HCT116 (cell line): ENCODE measurements around the gene F10. TPM values are rescaled to one million over a fixed set of nuclear protein-coding genes. Genes with fewer than 3 reads are reported as not detected.

Source experiments
- ATAC-seq: fragments of 200-7000 bp; cut with Tn5 transposase; 2 replicates; pipeline ENCODE4 v1.9.1; 2020; ENCODE audit warnings: mild to moderate bottlenecking, moderate library complexity
- BruUV-seq: library from RNA; stranded (reverse); fragments of 400-500 nt; replicated peaks from 2 replicates; lab custom pipeline; 2021; lab: Mats Ljungman, UMichigan
- CTCF ChIA-PET: fragments of 300-600 bp; sonication (Branson Sonifier 250); formaldehyde crosslinking; loops from one replicate; lab custom pipeline; 2021; ENCODE audit warnings: antibody characterized with exemption; lab: Charles Lee
- POLR2A ChIA-PET: fragments of 300-600, 350-600 bp; sonication (Branson Sonifier 250); formaldehyde crosslinking; loops from one replicate; lab custom pipeline; 2021; ENCODE audit warnings: antibody characterized with exemption; lab: Charles Lee
- RAD21 ChIA-PET, 2 experiments: fragments of 300-600 bp; sonication (Branson Sonifier 250); formaldehyde crosslinking; loops; one replicate each; lab custom pipeline; 2023; ENCODE audit warnings: low total read pairs in 2 of 2; ENCODE audit not compliant: uncharacterized antibody in 2 of 2, unreplicated experiment in 2 of 2, low non-redundant PET in 1 of 2; lab: Charles Lee
- DNase-seq: peaks from one replicate; pipeline ENCODE4 v3.0.0-alpha.2; 2010; ENCODE audit warnings: low read depth, low spot score
- H2AFZ ChIP-seq: fragments of 200-600 bp; shearing (Covaris generic), sonication (generic); 2 replicates; pipeline ENCODE4 v1.6.1; 2017; ENCODE audit warnings: low read depth, mixed run types, mixed read lengths, antibody characterized with exemption, low read length; ENCODE audit not compliant: poor library complexity, severe bottlenecking
- H3K27ac ChIP-seq: 2 replicates; pipeline ENCODE4 v1.5.1; 2012; ENCODE audit warnings: low read depth, low read length
- H3K27me3 ChIP-seq: fragments of 200-600 bp; sonication (generic); 2 replicates; pipeline ENCODE4 v1.6.1; 2016; ENCODE audit warnings: mixed run types, low read length, mixed read lengths; ENCODE audit not compliant: insufficient read depth
- H3K36me3 ChIP-seq, 2 experiments: fragments of 200-500 bp in 1 of 2; fragments of 200-600 bp in 1 of 2; sonication (Bioruptor generic) in 1 of 2; sonication (generic) in 1 of 2; 2 replicates each; pipeline versions ENCODE4 v1.5.1 to v1.6.1; 2014 to 2016; ENCODE audit warnings: low read length in 2 of 2, inconsistent platforms in 1 of 2, mixed read lengths in 1 of 2, mixed run types in 1 of 2; ENCODE audit not compliant: insufficient read depth in 2 of 2, control insufficient read depth in 1 of 2
- H3K4me1 ChIP-seq, 2 experiments: fragments of 200-600 bp in 1 of 2; sonication (generic) in 1 of 2; 2 replicates each; pipeline versions ENCODE4 v1.5.1 to v1.6.1; 2012 to 2017; ENCODE audit warnings: low read length in 2 of 2, inconsistent platforms in 1 of 2, mild to moderate bottlenecking in 1 of 2, mixed read lengths in 1 of 2, mixed run types in 1 of 2, moderate library complexity in 1 of 2; ENCODE audit not compliant: insufficient read depth in 2 of 2, control insufficient read depth in 1 of 2
- H3K4me2 ChIP-seq: fragments of 200-600 bp; sonication (generic); 2 replicates; pipeline ENCODE4 v1.6.1; 2017; ENCODE audit warnings: mixed run types, low read length, mixed read lengths
- H3K4me3 ChIP-seq, 2 experiments: fragments of 200-600 bp in 1 of 2; sonication (generic) in 1 of 2; replicated peaks in 1 of 2; 2 replicates each; pipeline ENCODE4 v1.5.1; 2011 to 2016; ENCODE audit warnings: low read length in 2 of 2, control low read depth in 1 of 2, low read depth in 1 of 2, mild to moderate bottlenecking in 1 of 2, mixed read lengths in 1 of 2, mixed run types in 1 of 2
- H3K79me2 ChIP-seq: fragments of 200-600 bp; sonication (generic); 2 replicates; pipeline ENCODE4 v1.6.1; 2017; ENCODE audit warnings: mild to moderate bottlenecking, mixed run types, low read length, moderate library complexity, mixed read lengths; ENCODE audit not compliant: insufficient read depth
- H3K9ac ChIP-seq: fragments of 200-600 bp; sonication (generic); 2 replicates; pipeline ENCODE4 v1.6.1; 2016; ENCODE audit warnings: low read length, mixed read lengths
- H3K9me2 ChIP-seq: fragments of 200-600 bp; sonication (generic), shearing (Covaris generic); 2 replicates; pipeline ENCODE4 v1.6.1; 2017; ENCODE audit warnings: mixed run types, mild to moderate bottlenecking, moderate library complexity; ENCODE audit not compliant: insufficient read depth
- H3K9me3 ChIP-seq, 2 experiments: fragments of 200-500 bp in 1 of 2; fragments of 200-600 bp in 1 of 2; sonication (Bioruptor generic) in 1 of 2; sonication (generic) in 1 of 2; 2 replicates each; pipeline ENCODE4 v1.6.1; 2014 to 2017; ENCODE audit warnings: low read length in 2 of 2, mixed read lengths in 2 of 2, inconsistent platforms in 1 of 2, low read depth in 1 of 2, mild to moderate bottlenecking in 1 of 2, mixed run types in 1 of 2, moderate library complexity in 1 of 2; ENCODE audit not compliant: control insufficient read depth in 1 of 2, insufficient read depth in 1 of 2
- H4K20me1 ChIP-seq: fragments of 200-600 bp; sonication (generic), shearing (Covaris generic); 2 replicates; pipeline ENCODE4 v1.6.1; 2017; ENCODE audit warnings: mixed run types, mild to moderate bottlenecking, moderate library complexity; ENCODE audit not compliant: insufficient read depth
- CBX3 ChIP-seq: IDR thresholded peaks from 2 replicates; pipeline ENCODE4 v1.6.1; 2012; ENCODE audit warnings: low read depth
- CEBPB ChIP-seq: IDR thresholded peaks from 2 replicates; pipeline ENCODE4 v1.6.1; 2012; ENCODE audit warnings: low read depth
- EGR1 ChIP-seq: IDR thresholded peaks from 2 replicates; pipeline ENCODE4 v1.6.1; 2012; ENCODE audit warnings: low read depth
- ELF1 ChIP-seq: IDR thresholded peaks from 2 replicates; pipeline ENCODE4 v1.6.1; 2012; ENCODE audit warnings: low read depth, borderline replicate concordance
- JUND ChIP-seq: IDR thresholded peaks from 2 replicates; pipeline ENCODE4 v1.6.1; 2012
- RAD21 ChIP-seq: IDR thresholded peaks from 2 replicates; pipeline ENCODE4 v1.6.1; 2012; ENCODE audit warnings: low read depth, mild to moderate bottlenecking
- SRF ChIP-seq: IDR thresholded peaks from 2 replicates; pipeline ENCODE4 v1.6.1; 2012; ENCODE audit warnings: low read depth
- TCF7L2 ChIP-seq: IDR thresholded peaks from 2 replicates; pipeline ENCODE4 v1.7.0; 2011; ENCODE audit warnings: borderline replicate concordance, inconsistent platforms; ENCODE audit not compliant: insufficient read depth, insufficient read length; ENCODE audit errors: extremely low read depth
- YY1 ChIP-seq: IDR thresholded peaks from 2 replicates; pipeline ENCODE4 v1.6.1; 2011; ENCODE audit warnings: low read length, low read depth, moderate library complexity, mild to moderate bottlenecking; ENCODE audit not compliant: insufficient replicate concordance; ENCODE audit errors: extremely low read depth
- ZFX ChIP-seq: fragments of 450-650 bp; IDR thresholded peaks from 2 replicates; pipeline ENCODE4 v1.6.1; 2017
- intact Hi-C: fragments of 100-400 bp; cut with micrococcal nuclease; formaldehyde crosslinking; loops from 2 replicates; pipeline ENCODE4 v1.10.0; 2022
- total RNA-seq: library from RNA; stranded (reverse); gene quantifications from one replicate; pipeline ENCODE4 v1.2.1, GENCODE V29; 2021; ENCODE audit not compliant: unreplicated experiment
- TF ChIP-seq, protein P1 (sequence below), 3 experiments: fragments of 200-600 bp in 1 of 3; sonication (generic) in 1 of 3; IDR thresholded peaks in 2 of 3; conservative IDR thresholded peaks in 1 of 3; 2 replicates each; pipeline ENCODE4 v1.5.1; 2012 to 2017; ENCODE audit warnings: low read depth in 2 of 3, low read length in 2 of 3, antibody characterized with exemption in 1 of 3, borderline replicate concordance in 1 of 3, control low read depth in 1 of 3, mild to moderate bottlenecking in 1 of 3, mixed read lengths in 1 of 3, mixed run types in 1 of 3, moderate library complexity in 1 of 3; ENCODE audit not compliant: insufficient read depth in 1 of 3
- TF ChIP-seq, protein P2 (sequence below): IDR thresholded peaks from 2 replicates; pipeline ENCODE4 v1.6.1; 2012
- TF ChIP-seq, protein P3 (sequence below): IDR thresholded peaks from 2 replicates; pipeline ENCODE4 v1.6.1; 2012

The F10 gene
- total RNA-seq, 1 experiment from 2014 or later = 4.0 TPM

DNA sequence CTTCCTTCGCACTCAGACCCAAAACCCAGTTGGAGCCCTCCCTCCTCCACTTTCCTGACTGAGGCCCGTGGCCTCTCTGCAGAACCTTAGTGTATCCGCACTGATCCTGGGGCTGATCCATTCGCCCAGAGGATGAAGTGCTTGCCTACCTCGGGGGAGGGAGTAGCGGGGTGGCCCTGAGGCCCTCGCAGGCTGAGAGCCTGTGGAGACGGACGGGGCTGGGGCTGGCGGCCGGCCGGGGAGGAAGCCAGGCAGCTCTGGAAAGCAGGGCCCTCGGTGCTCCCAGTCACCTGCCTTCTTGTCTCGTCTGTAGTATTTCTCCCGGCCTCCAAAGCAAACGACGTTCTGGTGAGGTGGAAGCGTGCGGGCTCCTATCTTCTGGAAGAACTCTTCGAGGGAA is 37.1 kb downstream of the F10 start:
- Histone ChIP-seq H3K27me3 (peaks cover 3% of the 10 kb centered on the region; the same call in 1 of the 2 replicates), H3K79me2 (no peaks in the 10 kb centered on the region), H2AFZ (no peak overlapping the region), H3K4me1 (peaks cover 0 to under 1% of the 10 kb centered on the region in 2 experiments; a peak in 2 of 4 replicates), H4K20me1 (no peaks in the 10 kb centered on the region), H3K36me3 (no peaks in the 10 kb centered on the region), H3K9me2 (no peaks in the 10 kb centered on the region), H3K4me3 (no peak overlapping the region), H3K4me2 (no peak overlapping the region), H3K9me3 (peaks cover 0 to 5% of the 10 kb centered on the region in 2 experiments; a peak in 1 of 4 replicates), H3K9ac (no peak overlapping the region), H3K27ac (no peak overlapping the region)
- ATAC-seq = no peak
- ChIA-PET RAD21 (no interaction called here), POLR2A (no interaction called here), CTCF (no interaction called here)
- no peak for DNase-seq
- no TSS peak for BruUV-seq
- intact Hi-C loops = loop anchor here (10.0 kb wide), 1 partner anchor 75 kb away; no protein-coding TSS in a partner anchor
- TF ChIP-seq, protein P1, sequence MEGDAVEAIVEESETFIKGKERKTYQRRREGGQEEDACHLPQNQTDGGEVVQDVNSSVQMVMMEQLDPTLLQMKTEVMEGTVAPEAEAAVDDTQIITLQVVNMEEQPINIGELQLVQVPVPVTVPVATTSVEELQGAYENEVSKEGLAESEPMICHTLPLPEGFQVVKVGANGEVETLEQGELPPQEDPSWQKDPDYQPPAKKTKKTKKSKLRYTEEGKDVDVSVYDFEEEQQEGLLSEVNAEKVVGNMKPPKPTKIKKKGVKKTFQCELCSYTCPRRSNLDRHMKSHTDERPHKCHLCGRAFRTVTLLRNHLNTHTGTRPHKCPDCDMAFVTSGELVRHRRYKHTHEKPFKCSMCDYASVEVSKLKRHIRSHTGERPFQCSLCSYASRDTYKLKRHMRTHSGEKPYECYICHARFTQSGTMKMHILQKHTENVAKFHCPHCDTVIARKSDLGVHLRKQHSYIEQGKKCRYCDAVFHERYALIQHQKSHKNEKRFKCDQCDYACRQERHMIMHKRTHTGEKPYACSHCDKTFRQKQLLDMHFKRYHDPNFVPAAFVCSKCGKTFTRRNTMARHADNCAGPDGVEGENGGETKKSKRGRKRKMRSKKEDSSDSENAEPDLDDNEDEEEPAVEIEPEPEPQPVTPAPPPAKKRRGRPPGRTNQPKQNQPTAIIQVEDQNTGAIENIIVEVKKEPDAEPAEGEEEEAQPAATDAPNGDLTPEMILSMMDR (IDR thresholded peaks at IDR 0.05 in 2 of 3, conservative IDR thresholded peaks at IDR 0.05 in 1 of 3; ENCODE audit: borderline replicate concordance in 1 of 3, insufficient read depth in 1 of 3, low read depth in 2 of 3, low read length in 2 of 3) = no peak
- TF ChIP-seq CBX3 (no peak), JUND (no peak), YY1 (no peak), TCF7L2 (no peak)
- TF ChIP-seq, protein P2, sequence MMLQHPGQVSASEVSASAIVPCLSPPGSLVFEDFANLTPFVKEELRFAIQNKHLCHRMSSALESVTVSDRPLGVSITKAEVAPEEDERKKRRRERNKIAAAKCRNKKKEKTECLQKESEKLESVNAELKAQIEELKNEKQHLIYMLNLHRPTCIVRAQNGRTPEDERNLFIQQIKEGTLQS = no peak

DNA sequence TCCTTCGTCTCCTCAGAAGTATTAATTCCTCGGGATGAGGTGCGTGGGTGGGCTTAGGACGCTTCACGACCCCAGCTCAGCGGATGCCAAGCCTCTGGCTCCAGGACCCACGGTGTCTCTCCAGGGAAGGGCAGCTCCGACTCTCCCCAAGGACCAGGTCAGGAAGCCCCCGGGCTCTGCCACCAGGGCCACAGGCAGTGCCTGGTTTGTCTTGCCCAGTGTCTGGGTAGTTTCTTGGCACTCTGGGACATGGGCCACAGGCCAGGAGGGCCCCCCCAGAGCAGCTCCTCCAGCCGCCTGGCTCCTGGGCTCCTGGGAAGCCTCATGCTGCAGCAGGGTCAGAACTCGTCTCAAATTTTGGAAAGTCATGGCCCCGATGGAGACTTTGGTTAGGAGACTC is 38.4 kb downstream of the F10 start:
- ChIA-PET RAD21 (no interaction called here), POLR2A (no interaction called here), CTCF (no interaction called here)
- H3K4me1 ChIP-seq = no peaks in the 10 kb centered on the region
- H3K36me3 ChIP-seq = no peaks in the 10 kb centered on the region
- H3K79me2 ChIP-seq = no peaks in the 10 kb centered on the region
- H4K20me1 ChIP-seq = no peaks in the 10 kb centered on the region
- no peak overlapping the region for H2AFZ ChIP-seq
- no peaks in the 10 kb centered on the region for H3K9me3 ChIP-seq
- no peak for ATAC-seq
- intact Hi-C loops = no loop called here
- H3K9me2 ChIP-seq = no peaks in the 10 kb centered on the region
- no peak for DNase-seq
- no peak overlapping the region for H3K9ac ChIP-seq
- H3K4me3 ChIP-seq = no peak overlapping the region
- no TSS peak for BruUV-seq
- TF ChIP-seq, protein P3, sequence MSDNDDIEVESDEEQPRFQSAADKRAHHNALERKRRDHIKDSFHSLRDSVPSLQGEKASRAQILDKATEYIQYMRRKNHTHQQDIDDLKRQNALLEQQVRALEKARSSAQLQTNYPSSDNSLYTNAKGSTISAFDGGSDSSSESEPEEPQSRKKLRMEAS = no peak
- TF ChIP-seq, protein P1 (IDR thresholded peaks at IDR 0.05 in 2 of 3, conservative IDR thresholded peaks at IDR 0.05 in 1 of 3; ENCODE audit: borderline replicate concordance in 1 of 3, insufficient read depth in 1 of 3, low read depth in 2 of 3, low read length in 2 of 3) = no peak
- TF ChIP-seq CBX3 (no peak), RAD21 (no peak), SRF (no peak), TCF7L2 (no peak), ELF1 (no peak), ZFX (no peak), EGR1 (no peak), CEBPB (no peak), YY1 (no peak)
- no peak overlapping the region for H3K4me2 ChIP-seq
- no peak overlapping the region for H3K27ac ChIP-seq
- H3K27me3 ChIP-seq = peaks cover 3% of the 10 kb centered on the region; the same call in 1 of the 2 replicates
